ENCODE results near the gene CC2D1A. TPM values are rescaled to one million over a fixed set of nuclear protein-coding genes. Genes with fewer than 3 reads are reported as not detected.

CC2D1A gene
- total and polyA plus RNA-seq, 10 donors = 13.0 to 40.1 (median 27.5) TPM

DNA sequence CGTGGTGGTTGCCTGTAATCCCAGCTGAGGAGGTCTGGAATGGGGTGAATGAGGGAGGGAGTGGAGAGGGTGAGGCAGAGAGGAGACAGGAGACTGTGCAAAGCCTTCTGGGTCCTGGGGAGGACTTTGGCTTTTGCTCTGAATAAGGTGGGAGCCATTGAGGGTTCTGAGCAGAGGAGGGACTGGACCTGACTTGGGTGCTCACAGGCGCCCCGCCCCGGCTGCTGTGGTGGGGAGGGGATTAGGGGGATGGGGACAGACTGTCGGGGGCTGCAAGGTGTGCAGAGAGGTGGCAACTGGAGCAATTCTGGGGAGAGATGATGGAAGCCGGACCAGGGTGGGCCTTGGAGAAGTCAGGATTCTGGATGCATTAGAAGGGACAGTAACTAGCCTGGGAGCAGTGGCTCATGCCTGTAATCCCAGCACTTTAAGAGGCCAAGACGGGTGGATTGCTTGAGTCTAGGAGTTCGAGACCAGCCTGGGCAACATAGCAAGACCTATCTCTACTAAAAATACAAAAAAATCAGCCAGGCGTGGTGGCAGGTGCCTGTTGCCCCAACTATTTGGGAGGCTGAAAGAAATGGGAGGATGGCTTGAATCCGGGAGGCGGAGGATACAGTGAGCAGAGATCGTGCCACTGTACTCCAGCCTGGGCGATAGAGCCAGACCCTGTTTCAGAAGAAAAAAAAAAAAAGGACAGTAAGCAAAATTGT is 45.2 kb upstream of the CC2D1A start:
- TF ChIP-seq, protein P1, sequence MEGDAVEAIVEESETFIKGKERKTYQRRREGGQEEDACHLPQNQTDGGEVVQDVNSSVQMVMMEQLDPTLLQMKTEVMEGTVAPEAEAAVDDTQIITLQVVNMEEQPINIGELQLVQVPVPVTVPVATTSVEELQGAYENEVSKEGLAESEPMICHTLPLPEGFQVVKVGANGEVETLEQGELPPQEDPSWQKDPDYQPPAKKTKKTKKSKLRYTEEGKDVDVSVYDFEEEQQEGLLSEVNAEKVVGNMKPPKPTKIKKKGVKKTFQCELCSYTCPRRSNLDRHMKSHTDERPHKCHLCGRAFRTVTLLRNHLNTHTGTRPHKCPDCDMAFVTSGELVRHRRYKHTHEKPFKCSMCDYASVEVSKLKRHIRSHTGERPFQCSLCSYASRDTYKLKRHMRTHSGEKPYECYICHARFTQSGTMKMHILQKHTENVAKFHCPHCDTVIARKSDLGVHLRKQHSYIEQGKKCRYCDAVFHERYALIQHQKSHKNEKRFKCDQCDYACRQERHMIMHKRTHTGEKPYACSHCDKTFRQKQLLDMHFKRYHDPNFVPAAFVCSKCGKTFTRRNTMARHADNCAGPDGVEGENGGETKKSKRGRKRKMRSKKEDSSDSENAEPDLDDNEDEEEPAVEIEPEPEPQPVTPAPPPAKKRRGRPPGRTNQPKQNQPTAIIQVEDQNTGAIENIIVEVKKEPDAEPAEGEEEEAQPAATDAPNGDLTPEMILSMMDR (IDR thresholded peaks at IDR 0.05 in 8 of 11, conservative IDR thresholded peaks at IDR 0.05 in 3 of 11) = no peak
- TF ChIP-seq POLR2A (IDR thresholded peaks at IDR 0.05) = no peak
- no peak for TF ChIP-seq POLR2AphosphoS5 (IDR thresholded peaks at IDR 0.05)
- H3K27me3 ChIP-seq (replicated peaks in 1 of 7) = peaks cover 0 to 28% (median 16%) of the 10 kb centered on the region in 7 donors
- peak overlapping the region in 3 of 8 donors; percentile 45 to 66 (median 49) for H3K4me3 ChIP-seq
- DNase-seq = peak; percentile 75
- no peaks in the 10 kb centered on the region for H3K36me3 ChIP-seq
- peak overlapping the region; percentile 83 to 92 (median 88) for H3K27ac ChIP-seq
- intact Hi-C loops (cut with DNase I; ENCODE audit: low total_unique reads) = loop anchor here (5.0 to 10.0 kb wide), 2 partner anchors 264 to 586 kb away; no protein-coding TSS in a partner anchor
- no peaks in the 10 kb centered on the region for H3K9me3 ChIP-seq
- peaks cover 8 to 43% (median 33%) of the 10 kb centered on the region in 6 donors for H3K4me1 ChIP-seq
- WGBS, 5 donors = 80 to 83% (median 82%) methylated on average over 13 of the region's 13 CpGs

DNA sequence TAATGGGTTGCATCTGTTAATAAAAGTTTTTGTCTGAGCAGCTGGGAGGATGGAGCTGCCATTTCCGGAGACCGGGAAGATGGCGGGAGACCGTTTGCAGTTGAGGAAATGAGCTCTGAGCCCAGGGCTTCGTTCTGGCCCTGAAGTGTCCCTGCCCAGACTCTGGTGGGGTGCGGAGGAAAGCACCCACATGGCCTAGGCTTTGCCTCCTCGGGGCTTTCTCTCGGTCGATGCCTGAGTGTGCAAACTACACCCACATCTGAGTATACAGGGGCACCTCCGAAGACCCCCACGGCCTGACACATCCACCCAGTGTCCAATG is 44.6 kb upstream of the CC2D1A start:
- Histone ChIP-seq H3K9me3 (no peaks in the 10 kb centered on the region), H3K27me3 (replicated peaks in 1 of 7) (peaks cover 0 to 33% (median 20%) of the 10 kb centered on the region in 7 donors), H3K27ac (peak overlapping the region; percentile 83 to 92 (median 88)), H3K36me3 (no peaks in the 10 kb centered on the region), H3K4me3 (peak overlapping the region; percentile 22 to 66 (median 44)), H3K4me1 (peaks cover 8 to 48% (median 38%) of the 10 kb centered on the region in 6 donors)
- TF ChIP-seq POLR2A (IDR thresholded peaks at IDR 0.05) (no peak), POLR2AphosphoS5 (IDR thresholded peaks at IDR 0.05) (no peak)
- TF ChIP-seq, protein P1 (IDR thresholded peaks at IDR 0.05 in 8 of 11, conservative IDR thresholded peaks at IDR 0.05 in 3 of 11) = no peak
- intact Hi-C loops (cut with DNase I; ENCODE audit: low total_unique reads) = loop anchor here (5.0 to 10.0 kb wide), 2 partner anchors 264 to 587 kb away; no protein-coding TSS in a partner anchor
- WGBS, 5 donors = 6 to 21% (median 14%) methylated on average over 8 to 11 of the region's 11 CpGs
- DNase-seq = no peak

DNA sequence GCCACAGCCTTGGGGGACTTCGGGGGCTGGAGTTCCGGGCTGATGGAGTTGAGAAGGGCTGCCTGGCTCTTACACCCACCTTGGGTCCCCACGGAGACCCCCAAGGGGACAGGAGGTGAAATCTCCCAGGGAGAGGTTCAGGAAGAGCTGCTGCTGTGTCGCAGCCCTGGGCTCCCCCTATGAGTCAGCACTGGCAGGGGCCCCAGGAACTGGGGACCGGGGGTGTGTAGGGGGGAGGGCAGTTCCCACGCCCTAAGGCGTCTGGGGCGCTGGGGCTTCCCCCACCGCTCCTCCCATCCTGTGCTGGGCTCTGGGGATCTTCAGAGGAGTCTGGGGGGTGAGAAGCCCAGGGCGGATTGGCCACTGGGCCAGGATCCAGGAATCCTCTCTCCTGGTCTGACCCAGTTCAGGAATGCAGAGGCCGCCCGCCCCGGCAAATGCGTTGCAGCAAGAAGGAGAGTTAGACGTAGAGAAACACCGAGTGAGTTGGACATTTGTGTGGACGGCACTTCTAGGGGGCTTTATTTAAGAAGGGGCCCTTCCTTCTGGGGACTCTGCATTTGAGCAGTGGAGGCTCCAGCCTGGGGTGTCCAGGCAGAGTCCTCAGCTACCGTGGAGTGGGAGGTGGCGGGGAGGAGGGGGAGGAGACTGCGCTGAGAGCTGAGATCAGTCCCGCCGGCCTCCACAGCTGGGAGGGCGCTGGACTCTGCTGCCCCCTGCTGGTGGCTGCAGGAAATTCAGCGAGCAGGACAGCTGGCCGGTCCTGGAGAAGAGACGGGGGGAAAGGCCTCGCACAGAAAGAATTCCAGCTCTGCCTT is 44.1 kb upstream of the CC2D1A start:
- peak overlapping the region; percentile 22 to 66 (median 44) for H3K4me3 ChIP-seq
- peaks cover 8 to 53% (median 41%) of the 10 kb centered on the region in 6 donors for H3K4me1 ChIP-seq
- H3K27me3 ChIP-seq (replicated peaks in 1 of 7) = peaks cover 0 to 39% (median 20%) of the 10 kb centered on the region in 7 donors
- peak overlapping the region; percentile 83 to 92 (median 88) for H3K27ac ChIP-seq
- WGBS, 5 donors = 0 to 4% (median 1%) methylated on average over 18 to 27 of the region's 27 CpGs
- peak; percentile 98 for DNase-seq
- peak; percentile 40 to 80 (median 74) for TF ChIP-seq POLR2AphosphoS5 (IDR thresholded peaks at IDR 0.05)
- peak in 1 of 3 donors; percentile 32 for TF ChIP-seq POLR2A (IDR thresholded peaks at IDR 0.05)
- TF ChIP-seq, protein P1 (IDR thresholded peaks at IDR 0.05 in 8 of 11, conservative IDR thresholded peaks at IDR 0.05 in 3 of 11) = peak; percentile 88 to 100 (median 98)
- intact Hi-C loops (cut with DNase I; ENCODE audit: low total_unique reads) = loop anchor here (2.0 to 10.0 kb wide), 3 partner anchors 77 to 587 kb away; no protein-coding TSS in a partner anchor
- H3K36me3 ChIP-seq = no peaks in the 10 kb centered on the region
- no peaks in the 10 kb centered on the region for H3K9me3 ChIP-seq

All from spleen (tissue), 11 donors.